RPMI8226 (cell line): Measurements from ENCODE around the gene SORBS1.

ENCODE experiments used
- DNase-seq: peaks from one replicate; pipeline ENCODE4 v3.0.0-alpha.2; 2015

The SORBS1 gene

DNA sequence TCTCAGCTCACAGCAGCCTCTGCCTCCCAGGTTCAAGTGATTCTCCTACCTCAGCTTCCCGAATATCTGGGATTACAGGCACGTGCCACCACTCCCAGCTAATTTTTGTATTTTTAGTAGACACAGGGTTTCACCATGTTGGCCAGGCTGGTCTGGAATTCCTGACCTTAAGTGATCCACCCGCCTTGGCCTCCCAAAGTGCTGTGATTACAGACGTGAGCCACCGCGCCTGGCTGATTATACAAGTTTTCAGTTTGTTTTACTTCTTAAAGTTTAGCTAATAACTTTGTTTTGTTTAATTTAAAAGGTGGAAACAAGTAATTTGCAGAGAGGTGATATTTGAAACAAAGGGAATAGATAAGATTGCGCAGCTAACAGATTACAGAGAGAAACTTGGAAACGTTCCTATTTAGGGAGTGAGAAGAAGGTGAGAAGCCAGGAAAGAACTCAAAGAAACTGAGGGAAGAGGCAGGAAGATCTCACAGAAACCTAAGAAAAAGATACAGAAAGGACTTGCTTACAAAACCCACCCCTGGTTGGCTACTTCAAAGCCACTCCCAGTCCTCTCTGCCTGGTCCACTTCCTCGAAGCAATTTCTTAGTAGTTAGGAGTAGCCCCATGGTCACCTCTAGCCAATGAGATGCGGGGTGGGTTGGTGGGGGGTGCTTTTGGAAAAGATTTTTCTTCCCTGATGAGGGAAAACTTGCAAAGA, 255.4 kb downstream of the SORBS1 start:
- no peak for DNase-seq

DNA sequence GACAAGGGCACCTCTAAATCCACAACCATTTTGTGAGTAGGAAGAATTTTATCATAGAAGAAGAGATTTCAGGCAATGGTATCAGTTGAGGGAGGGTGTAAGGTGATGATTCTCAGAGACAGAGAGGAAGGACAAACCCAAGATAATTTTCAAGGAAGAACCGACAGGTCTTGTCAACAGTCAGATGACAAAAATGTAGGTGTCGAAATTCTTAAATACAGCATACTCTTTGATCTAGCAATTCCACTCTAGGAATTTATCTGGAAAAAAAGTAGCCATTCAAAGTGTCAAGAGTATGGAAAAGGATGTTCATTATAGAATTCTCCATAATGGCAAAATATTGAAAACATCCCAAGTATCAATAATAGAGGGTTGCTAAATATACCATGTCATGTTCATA, 256.2 kb downstream of the SORBS1 start:
- DNase-seq = no peak

DNA sequence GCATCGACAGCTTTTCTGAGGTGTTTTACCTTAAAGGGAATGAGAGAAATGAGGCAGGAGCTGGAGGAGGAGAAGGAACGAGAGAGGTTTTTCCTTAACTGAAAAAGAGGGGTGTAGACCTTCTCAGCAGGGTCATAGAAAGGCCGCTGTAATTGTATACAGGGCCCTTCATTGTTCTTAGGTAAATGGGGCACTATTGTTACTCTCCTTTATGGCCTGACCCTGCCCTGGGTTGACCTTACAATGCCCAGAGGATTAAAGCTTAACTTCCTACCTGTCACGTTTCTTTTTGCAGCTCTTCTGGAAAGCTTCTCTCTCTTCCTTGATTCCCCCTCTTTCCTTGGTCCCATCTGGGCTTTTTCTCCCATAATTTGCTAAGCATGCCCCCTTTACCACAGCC, 256.7 kb downstream of the SORBS1 start:
- DNase-seq = no peak

DNA sequence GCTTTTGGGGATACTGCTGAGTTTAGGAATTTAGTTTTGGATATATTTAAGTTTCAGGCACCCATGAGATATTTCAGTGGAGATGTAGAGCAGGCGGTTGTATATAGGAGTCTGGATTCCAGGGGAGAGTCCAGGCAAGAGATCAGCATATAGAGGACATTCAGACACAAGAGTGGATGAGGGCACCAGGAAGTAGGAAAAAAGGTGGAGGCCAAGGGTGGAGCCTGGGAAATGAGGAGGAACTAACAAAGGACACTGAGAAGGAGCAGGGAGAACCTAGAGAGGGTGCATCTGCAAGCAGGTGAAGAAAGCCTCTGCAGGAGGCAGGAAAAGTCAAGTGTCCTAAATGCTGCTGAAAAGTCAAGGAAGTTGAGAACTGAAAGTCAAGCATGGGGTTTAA, 257.2 kb downstream of the SORBS1 start:
- DNase-seq = no peak

DNA sequence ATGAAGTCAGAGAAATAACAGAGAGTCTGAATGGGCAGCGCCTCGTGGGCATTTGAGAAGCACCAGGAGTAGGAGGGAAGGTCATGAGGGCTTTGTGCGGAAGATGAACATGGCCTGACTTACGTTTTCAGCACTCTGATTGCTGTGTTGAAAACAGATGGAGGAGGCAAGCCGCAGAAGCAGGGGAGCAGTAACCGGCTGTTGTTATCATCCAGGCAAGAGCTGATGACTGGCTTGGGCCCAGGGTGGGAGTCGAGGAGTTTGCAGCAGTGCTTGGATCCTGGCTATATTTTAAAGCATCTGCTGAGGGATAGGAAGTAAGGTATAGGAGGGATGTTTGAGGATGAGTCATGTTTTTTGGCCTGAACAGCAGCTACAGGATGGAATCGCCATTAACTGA, 257.6 kb downstream of the SORBS1 start:
- DNase-seq = no peak

DNA sequence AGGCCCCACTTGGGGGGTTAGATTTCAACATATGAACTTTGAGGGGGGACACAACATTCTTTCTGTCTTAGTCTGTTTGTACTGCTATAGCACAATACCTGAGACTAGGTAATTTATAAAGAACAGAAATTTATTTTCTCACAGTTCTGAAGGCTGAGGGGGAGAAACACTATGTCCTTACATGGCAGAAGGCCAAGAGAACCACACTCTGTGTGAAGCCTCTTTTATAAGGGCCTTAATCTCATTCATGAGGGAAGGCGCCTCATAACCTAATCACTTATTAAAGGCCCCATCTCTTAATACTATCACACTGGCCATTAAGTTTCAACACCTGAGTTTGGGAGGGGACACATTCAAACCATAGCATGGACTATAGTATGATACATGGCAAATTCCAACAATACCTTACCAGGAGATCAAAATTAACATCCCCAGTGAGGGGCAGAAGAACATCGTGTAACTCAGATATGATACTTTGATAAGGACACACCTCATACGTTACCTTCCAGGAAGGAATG, 261.1 kb downstream of the SORBS1 start:
- no peak for DNase-seq

DNA sequence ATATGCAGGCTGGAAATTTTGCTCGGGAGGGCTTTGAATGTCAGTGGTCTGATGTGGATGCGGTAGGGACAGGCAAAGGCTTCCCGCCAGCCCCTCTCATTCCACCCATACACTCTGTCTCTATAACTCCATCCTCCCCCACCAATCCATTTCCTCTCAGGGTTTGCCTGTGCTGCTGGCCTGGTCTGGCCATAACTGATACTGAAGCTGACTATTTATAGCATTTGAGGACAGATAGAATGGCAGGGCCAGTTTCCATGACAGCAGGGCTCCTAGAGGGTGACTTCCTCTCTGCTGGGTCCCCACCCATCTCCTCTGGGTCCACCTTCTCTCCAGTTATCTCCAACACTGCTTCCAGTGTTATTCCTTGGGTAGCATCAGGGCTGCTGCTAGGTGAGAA, 263.8 kb downstream of the SORBS1 start:
- DNase-seq = no peak

DNA sequence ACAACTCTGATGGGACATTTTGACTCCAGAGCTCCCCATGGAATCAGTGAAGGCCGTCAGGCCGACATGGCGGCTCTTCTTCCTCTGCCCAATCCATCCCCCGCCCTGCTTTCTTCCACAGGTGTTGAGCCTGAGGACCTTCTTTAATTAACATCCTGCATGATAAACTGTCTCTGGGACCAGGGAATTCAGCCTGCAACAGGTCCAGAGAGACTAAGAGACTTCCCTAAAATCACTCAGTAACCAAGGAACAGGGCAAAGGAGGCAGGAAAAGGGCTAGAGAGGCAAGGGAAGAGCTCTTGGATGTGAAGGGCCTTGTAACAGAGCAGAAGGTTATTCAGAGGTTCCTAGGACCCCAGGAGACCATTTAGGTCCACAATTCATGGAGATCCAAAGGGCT, 264.4 kb downstream of the SORBS1 start:
- no peak for DNase-seq

DNA sequence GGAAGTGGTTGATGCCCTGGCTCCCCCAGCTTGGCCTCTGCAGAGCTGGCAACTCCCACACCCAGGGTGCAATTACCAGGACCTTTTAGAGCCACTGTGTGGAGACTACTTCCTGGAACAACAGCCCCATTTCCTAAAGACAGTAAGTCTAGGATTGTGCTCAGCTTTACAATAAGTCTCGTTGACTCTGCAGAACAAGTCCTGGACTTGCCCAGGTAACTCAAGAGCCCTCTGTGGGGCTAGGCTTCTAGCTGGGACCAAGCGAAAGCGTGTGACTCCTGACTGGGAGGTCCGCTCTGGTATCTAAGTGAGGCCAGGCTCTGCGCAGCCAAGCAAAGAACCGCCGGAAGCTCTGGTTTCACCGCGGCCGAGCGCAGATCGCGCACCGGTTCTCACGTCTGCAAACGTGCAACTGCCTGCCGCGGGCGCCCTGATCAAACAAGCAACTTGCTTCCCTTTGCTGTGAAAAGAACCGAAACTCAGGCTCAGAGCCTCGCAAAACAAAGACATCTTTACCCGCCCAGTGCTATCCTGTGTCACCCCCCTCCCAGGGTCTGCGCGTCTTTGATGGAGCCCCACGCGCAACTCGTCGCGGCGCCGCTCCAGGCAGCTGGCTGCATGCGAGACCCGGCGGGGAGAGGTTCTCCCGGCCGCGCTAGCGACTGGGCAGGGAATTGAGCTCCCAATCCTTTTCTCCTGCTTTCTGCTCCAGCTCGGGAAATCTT, 266.0 kb downstream of the SORBS1 start:
- DNase-seq = peak; percentile 83

DNA sequence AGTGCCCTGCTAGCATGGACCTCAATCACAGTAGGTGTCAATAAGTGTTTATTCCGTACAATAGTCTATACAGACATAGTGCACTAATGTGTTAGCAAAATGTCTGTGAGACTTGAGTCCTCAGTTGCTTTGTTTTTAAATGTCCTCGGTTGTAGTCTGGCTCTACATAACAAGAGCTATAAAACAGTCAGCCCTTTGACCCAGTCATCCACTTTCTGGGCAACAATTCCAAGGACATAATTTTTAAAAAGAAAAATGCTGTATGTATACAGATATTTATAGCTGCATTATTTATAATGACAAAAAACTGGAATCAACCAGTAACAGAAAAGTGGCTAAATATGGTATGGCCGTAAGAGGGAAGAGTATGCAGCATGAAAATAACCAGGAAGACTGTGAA, 267.5 kb downstream of the SORBS1 start:
- no peak for DNase-seq

DNA sequence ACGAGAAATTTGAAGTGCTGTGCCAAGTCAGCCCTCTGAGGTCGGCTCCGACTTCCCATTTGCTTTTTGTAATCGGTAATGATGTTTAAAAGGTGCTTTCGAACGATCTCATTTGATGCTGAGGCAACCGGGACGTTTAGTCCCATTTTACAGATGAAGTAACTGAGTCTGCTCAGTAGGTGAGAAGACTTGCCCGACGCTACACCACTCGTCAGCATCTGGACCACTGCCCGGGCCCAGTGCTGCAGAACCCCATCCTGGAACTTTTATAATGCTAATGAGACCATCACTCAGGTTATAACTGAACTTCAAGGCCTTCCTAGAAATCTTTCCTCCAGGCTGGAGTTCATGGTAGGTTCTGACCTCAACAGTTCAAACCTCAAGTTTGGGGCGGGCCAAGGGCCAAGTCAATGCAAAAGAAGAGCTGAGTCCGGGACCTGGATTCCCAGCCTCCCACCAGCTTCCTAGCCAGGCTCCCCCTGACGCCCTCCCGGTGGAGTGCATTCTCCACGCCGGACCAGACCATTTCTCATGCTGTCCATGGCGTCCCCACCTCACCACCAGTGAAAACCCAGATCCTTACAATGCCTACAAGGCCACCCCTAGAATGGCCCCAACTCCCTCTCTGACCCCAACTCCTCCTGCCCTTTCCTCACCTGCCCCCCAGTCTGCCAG, 269.7 kb downstream of the SORBS1 start:
- DNase-seq = no peak

DNA sequence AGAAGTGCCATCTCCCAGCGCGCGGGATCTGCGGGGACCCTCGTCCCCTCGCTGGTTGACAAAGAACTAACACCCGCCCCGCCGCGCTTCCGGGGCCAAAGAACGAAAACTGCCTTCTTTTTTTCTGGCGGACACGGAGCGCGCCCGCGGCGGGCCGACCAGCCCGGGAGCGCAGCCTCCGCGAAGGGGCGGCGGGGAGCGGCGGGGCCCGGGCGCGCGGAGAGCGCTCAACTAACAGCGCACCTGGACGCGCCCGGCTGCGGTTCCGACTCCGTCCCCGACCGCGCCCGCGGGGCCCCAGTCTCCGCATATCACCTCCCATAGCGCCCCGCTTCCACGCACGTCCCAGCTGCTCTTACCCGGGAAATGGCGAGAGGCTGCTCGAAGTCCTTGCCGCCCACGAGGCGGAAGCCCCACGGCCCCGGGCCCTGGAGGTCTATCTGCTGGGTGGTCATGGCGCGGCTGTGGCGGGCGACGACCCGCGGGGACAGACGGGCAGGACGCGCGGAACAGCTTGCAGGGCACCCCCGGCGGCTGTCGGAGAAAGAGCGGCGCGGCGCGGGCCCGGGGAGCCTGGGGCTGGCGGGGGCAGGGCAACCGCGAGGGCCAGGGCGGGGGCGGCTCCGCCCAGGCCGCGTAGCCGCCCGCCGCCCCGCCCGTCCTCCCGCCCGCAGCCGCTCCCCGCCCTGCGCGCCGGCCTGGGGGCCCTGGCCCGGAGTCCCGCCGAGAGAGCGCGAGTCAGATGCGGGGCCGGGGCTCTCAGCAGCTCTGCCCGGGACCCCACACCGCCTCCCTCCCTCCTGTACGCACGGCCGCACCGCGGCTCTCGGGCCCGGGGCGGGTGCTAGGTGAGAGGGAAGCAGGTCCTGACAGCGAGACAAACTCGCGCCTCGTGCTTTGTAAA, 270.5 kb downstream of the SORBS1 start, which contains the start of gene PDLIM1:
PDLIM1 (minus strand) TSS at position 543 of the 904 bp plus-strand sequence; CDS start at position 455, 88 bp downstream.
- peak; percentile 80 for DNase-seq

DNA sequence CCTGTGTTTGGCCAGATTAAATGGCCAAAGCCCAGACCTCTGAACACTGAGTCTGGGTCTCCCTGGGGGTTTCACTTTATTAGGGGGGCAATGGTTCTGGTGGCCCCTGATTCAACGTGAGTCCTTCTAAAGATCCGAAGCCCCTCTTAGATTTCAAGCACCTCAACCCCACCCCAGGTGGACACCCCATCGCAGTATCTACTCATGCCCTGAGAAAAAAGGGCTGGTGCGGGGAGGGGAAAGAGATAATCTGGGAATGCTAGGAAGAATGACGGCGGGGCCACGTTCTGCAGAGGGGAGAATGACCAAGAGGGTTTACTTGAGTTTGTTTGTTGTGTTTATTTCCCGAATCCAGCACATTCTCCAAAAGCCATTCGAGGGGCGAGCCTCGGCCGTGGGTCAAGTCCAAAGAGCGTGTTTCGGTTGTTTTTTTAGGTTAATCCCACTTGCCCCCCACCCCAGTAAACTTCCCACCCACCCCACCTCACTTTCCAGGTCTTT, 271.2 kb downstream of the SORBS1 start:
- no peak for DNase-seq

DNA sequence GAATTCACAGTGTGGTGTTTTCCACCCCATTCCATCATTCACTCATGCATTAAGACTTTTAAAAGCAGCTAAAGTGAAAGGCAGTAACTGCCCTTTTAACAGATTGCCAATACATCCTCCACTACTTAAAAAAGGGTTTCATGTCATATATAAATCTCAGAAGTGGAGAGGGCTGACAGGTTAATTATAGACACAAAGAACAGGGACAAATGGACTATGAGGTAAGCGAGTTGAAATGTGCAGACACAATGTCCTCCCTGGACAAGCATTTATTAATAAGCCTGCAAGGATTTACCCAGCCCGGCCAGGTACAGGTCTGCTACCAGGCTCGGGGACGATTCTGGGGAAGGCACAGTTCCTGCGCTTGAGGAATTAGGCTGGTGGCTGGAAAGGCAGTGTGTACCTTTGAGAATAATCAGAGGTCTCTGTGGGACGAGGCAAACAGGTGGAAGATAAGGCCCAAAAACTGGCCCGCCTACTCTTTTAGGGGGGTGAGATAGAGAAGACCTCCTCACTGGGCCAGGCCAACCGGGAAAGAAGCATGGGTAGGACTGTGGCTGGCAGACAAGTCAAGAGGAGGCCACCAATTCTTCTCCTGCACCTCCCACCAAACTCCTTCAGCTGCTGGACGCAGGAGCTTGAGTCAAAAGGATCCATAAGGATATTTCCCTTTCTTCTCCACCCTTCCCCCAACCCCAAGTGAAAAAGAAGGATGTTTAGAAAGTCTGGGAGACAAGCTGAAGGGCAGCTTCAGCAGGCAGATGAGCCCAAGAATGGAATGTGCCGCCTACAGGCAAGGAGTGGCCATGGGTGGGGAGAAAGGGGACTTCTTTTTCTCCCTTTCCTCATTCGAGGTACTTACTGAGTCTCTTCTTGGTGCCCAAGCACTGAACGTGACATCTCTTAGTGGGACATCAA, 271.9 kb downstream of the SORBS1 start:
- DNase-seq = peak; percentile 11

DNA sequence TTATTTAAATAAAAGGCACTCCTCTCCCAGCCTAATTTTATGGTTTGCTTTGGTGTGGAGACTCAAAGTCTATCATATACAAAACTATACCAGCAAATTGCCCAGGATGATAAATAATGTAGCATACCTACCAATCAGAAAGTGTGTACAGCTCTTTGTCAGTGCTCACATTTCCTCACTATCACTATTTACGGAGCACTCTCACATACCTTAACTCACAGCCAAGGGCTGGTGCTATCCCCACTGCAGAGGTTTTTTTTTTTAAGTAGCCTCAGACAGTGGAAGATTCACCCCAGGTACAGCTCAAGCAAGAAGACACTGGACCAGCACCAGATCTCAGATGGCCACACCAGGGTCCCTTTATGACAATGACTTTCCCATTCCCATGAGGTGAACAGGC, 272.9 kb downstream of the SORBS1 start:
- DNase-seq = no peak

DNA sequence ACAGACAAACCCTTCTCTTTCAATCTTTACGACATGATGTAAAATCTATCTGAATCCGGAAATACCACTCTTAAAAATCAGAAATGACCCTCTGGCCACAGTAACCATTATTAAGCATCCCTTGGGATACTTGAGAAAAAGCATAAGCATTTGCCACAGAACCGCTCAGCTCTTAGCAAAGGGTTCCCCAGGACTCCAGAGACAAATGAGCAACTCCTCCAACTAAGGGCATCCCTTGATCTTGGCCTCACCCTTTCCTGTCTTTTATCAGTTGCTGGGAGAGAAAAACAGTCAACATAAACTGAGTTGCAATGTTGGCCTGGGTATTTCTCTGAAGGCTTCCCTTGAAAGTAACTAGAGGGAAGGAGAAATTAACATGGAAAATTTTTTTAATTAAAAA, 273.9 kb downstream of the SORBS1 start:
- DNase-seq = no peak

DNA sequence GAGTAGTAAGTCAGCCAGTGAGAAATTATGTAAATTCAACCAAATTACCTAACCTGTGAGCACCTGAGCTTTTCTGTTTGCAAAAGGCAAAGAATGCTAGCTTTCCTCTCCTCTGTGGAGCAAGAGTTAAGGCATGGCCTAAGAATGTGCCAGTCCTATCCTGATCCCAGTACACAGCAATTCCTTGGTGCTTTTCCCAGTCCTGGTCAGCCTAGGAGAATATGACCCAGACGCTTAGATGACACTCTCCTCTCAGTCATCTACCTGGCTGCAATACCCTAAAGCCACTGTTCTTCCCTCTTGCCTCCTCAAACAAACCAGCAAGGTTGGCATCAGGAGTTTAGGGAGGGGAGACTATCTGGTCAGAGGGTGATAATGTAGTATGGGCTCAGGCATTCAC, 274.5 kb downstream of the SORBS1 start:
- DNase-seq = no peak

DNA sequence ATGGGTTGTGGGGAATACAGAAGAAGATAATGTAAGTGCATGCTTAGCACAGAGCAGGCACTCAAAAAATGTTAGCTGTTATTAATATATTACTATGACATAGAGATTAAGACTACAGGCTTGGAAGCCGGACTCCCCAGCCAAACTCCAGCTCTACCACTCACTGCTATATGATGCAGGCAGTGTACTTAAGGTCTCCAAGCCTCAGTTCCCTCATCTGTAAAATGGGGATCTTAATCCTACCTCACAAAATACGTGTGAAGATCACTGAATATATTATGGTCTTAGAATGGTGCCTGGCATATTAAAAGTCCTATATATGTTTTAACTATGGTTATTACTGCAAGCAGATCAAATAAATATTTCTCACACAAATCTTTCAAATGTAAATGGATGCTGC, 275.6 kb downstream of the SORBS1 start:
- DNase-seq = no peak

DNA sequence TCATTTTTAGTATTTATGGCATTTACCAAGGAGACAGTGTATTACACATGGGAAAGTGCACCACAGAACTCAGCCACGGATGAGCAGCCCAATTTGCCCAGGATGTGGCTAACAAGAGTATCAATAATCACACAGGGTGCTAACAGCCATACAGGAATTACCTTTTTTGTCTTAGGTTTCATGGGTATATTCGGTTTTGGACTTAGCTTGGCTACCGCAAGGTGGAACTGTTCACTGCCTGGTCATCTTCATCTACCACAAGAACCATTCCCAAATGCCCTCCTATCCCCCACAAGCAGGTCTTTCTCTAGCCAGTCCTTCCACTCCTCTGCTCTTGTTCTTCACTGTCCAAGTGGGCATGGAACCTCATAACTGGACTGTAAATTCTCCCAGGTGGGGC, 276.4 kb downstream of the SORBS1 start:
- no peak for DNase-seq

DNA sequence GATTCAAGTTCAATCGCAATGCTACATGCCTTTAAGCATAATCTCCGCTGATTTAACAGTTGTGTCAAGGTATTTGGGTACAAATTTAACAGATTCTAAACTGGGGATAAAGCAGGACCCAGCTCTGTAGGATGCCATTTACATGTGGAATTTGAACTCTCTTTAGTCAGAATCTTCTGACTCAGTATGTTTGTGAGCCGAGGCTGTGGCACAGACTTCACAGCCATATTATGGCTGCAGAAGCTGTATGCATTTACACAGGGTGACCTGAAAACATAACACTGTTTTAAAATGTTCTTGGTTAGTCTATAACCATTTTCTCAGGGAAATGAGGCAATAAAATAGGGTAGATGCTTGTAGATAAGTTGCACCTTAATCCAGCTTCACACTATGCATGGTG, 279.1 kb downstream of the SORBS1 start:
- no peak for DNase-seq

DNA sequence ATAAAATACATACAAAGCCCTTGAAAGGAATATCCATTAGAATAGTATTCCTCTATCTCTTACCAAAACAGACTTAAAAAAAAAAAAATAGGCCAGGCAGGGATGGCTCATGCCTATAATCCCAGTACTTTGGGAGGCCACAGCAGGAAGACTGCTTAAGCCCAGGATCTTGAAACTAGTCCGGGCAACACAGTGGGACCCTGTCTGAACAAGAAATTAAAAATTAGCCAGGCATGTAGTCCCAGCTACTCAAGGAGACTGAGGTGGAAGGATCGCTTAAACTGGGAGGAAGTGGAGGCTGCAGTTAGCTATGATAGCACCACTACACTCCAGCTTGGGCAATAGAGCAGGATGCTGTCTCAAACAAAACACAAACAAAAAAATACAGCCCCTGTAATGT, 280.0 kb downstream of the SORBS1 start:
- no peak for DNase-seq
